IPS-18a (cell line): Measurements from ENCODE around the gene CAMTA2.
A peak's percentile ranks its signal among the peaks of the same experiment; 100 is the strongest.

Experiments
- H3K27ac ChIP-seq: one replicate; pipeline ENCODE4 v1.5.1; 2013; ENCODE audit warnings: low read length
- H3K27me3 ChIP-seq: one replicate; pipeline ENCODE4 v1.6.1; 2013; ENCODE audit warnings: mild to moderate bottlenecking, low read length; ENCODE audit not compliant: control insufficient read depth, insufficient read depth
- H3K36me3 ChIP-seq: one replicate; pipeline ENCODE4 v1.6.1; 2013; ENCODE audit warnings: low read depth, low read length; ENCODE audit not compliant: control insufficient read depth
- H3K4me1 ChIP-seq: one replicate; pipeline ENCODE4 v1.6.1; 2013; ENCODE audit warnings: low read depth, low read length; ENCODE audit not compliant: control insufficient read depth
- H3K4me3 ChIP-seq: one replicate; pipeline ENCODE4 v1.5.1; 2013; ENCODE audit warnings: low read length
- H3K9ac ChIP-seq: one replicate; pipeline ENCODE4 v1.6.1; 2013; ENCODE audit warnings: mild to moderate bottlenecking, low read length, moderate library complexity
- H3K9me3 ChIP-seq: one replicate; pipeline ENCODE4 v1.6.1; 2013; ENCODE audit warnings: low read depth, low read length; ENCODE audit not compliant: control insufficient read depth

CAMTA2 gene

GRCh38 chr17:4998732-4999429 lies 11.4 kb upstream of the CAMTA2 start:
- H3K9ac ChIP-seq, result peak overlapping the region; percentile 68
- peaks cover 18% of the 10 kb centered on the region for H3K27me3 ChIP-seq
- H3K27ac ChIP-seq, result no peak overlapping the region
- peaks cover 16% of the 10 kb centered on the region for H3K4me1 ChIP-seq
- H3K36me3 ChIP-seq, result peaks cover 26% of the 10 kb centered on the region
- H3K4me3 ChIP-seq, result peak overlapping the region; percentile 87
- no peaks in the 10 kb centered on the region for H3K9me3 ChIP-seq

- Histone ChIP-seq H3K4me1 (peaks cover 16% of the 10 kb centered on the region), H3K36me3 (peaks cover 19% of the 10 kb centered on the region), H3K9ac (peak overlapping the region; percentile 68), H3K27ac (no peak overlapping the region), H3K27me3 (peaks cover 18% of the 10 kb centered on the region), H3K9me3 (no peaks in the 10 kb centered on the region), H3K4me3 (peak overlapping the region; percentile 87)
Measured at GRCh38 chr17:4998027-4998731, 10.7 kb upstream of the CAMTA2 start.

- H3K9me3 ChIP-seq, result no peaks in the 10 kb centered on the region
- no peak within 1 kb of the TSS for H3K27ac ChIP-seq
- peak within 1 kb of the TSS; percentile 68 for H3K9ac ChIP-seq
- peaks cover 15% of the 10 kb centered on the region for H3K36me3 ChIP-seq
- H3K4me3 ChIP-seq, result peak within 1 kb of the TSS; percentile 87
- peaks cover 16% of the 10 kb centered on the region for H3K4me1 ChIP-seq
- H3K27me3 ChIP-seq, result peaks cover 18% of the 10 kb centered on the region
Measured at GRCh38 chr17:4997302-4998026, 10.0 kb upstream of the CAMTA2 start, which contains the start of the genes INCA1 and KIF1C. TSS of gene INCA1 (minus strand) at chr17:4997522. CDS start at chr17:4994437, 3,085 bp downstream. TSS of gene KIF1C (plus strand) at chr17:4997950. CDS start at chr17:5000247, 2,297 bp downstream.

GRCh38 chr17:4994081-4994595 lies 6.7 kb upstream of the CAMTA2 start:
- no peak overlapping the region for H3K4me3 ChIP-seq
- H3K9me3 ChIP-seq, result no peaks in the 10 kb centered on the region
- H3K36me3 ChIP-seq, result no peaks in the 10 kb centered on the region
- peaks cover 24% of the 10 kb centered on the region for H3K27me3 ChIP-seq
- H3K27ac ChIP-seq, result no peak overlapping the region
- H3K4me1 ChIP-seq, result peaks cover 6% of the 10 kb centered on the region
- no peak overlapping the region for H3K9ac ChIP-seq

- H3K27me3 ChIP-seq, result peaks cover 30% of the 10 kb centered on the region
- no peak overlapping the region for H3K9ac ChIP-seq
- peak overlapping the region; percentile 64 for H3K4me3 ChIP-seq
- H3K9me3 ChIP-seq, result no peaks in the 10 kb centered on the region
- peaks cover 6% of the 10 kb centered on the region for H3K4me1 ChIP-seq
- no peaks in the 10 kb centered on the region for H3K36me3 ChIP-seq
- H3K27ac ChIP-seq, result no peak overlapping the region
Measured at GRCh38 chr17:4987767-4988567, 492 bp upstream of the CAMTA2 start.

- Histone ChIP-seq H3K27me3 (peaks cover 34% of the 10 kb centered on the region), H3K36me3 (no peaks in the 10 kb centered on the region), H3K4me1 (peaks cover 6% of the 10 kb centered on the region), H3K9me3 (no peaks in the 10 kb centered on the region), H3K9ac (no peak overlapping the region), H3K4me3 (peak overlapping the region; percentile 64), H3K27ac (no peak overlapping the region)
Measured at GRCh38 chr17:4986403-4986802, 1.1 kb downstream of the CAMTA2 start.

GRCh38 chr17:4982305-4982704 lies 5.2 kb downstream of the CAMTA2 start:
- no peak overlapping the region for H3K4me3 ChIP-seq
- peaks cover 4% of the 10 kb centered on the region for H3K4me1 ChIP-seq
- no peaks in the 10 kb centered on the region for H3K36me3 ChIP-seq
- H3K9me3 ChIP-seq, result no peaks in the 10 kb centered on the region
- peaks cover 33% of the 10 kb centered on the region for H3K27me3 ChIP-seq
- no peak overlapping the region for H3K9ac ChIP-seq
- H3K27ac ChIP-seq, result no peak overlapping the region

- Histone ChIP-seq H3K27me3 (peaks cover 38% of the 10 kb centered on the region), H3K36me3 (no peaks in the 10 kb centered on the region), H3K4me3 (no peak overlapping the region), H3K9me3 (no peaks in the 10 kb centered on the region), H3K9ac (no peak overlapping the region), H3K4me1 (peaks cover 4% of the 10 kb centered on the region), H3K27ac (no peak overlapping the region)
Measured at GRCh38 chr17:4980644-4981216, 6.7 kb downstream of the CAMTA2 start.

GRCh38 chr17:4978726-4979125 lies 8.7 kb downstream of the CAMTA2 start:
- peaks cover 55% of the 10 kb centered on the region for H3K27me3 ChIP-seq
- H3K36me3 ChIP-seq, result no peaks in the 10 kb centered on the region
- H3K4me3 ChIP-seq, result no peak overlapping the region
- no peak overlapping the region for H3K27ac ChIP-seq
- no peaks in the 10 kb centered on the region for H3K9me3 ChIP-seq
- peaks cover 4% of the 10 kb centered on the region for H3K4me1 ChIP-seq
- H3K9ac ChIP-seq, result no peak overlapping the region

- no peak overlapping the region for H3K4me3 ChIP-seq
- H3K36me3 ChIP-seq, result peaks cover 4% of the 10 kb centered on the region
- peaks cover 10% of the 10 kb centered on the region for H3K4me1 ChIP-seq
- H3K9ac ChIP-seq, result no peak overlapping the region
- no peaks in the 10 kb centered on the region for H3K9me3 ChIP-seq
- no peak overlapping the region for H3K27ac ChIP-seq
- peaks cover 71% of the 10 kb centered on the region for H3K27me3 ChIP-seq
Measured at GRCh38 chr17:4974115-4974670, 13.3 kb downstream of the CAMTA2 start.
